Suppressor macrophage (primary cell): Measurements from ENCODE around the gene PRPH2.
"Not testable (repeated sequence)": the region's sequence is repeated elsewhere in the genome, so short reads cannot be mapped to it uniquely, and the experiment has no call there.

Experiments
- DNase-seq, 4 experiments: peaks; one replicate each; pipeline ENCODE4 v3.0.0-alpha.2; 2020 to 2022

Gene PRPH2

GRCh38 chr6:42740725-42741124, 18.3 kb upstream of the PRPH2 start:
- no peak for DNase-seq

- no peak for DNase-seq
These were observed 13.6 kb upstream of the PRPH2 start for GRCh38 chr6:42735976-42736375.

- DNase-seq, result peak in 1 of 4 experiments; percentile 8
These were observed 11.6 kb upstream of the PRPH2 start for GRCh38 chr6:42733867-42734481.

GRCh38 chr6:42729731-42730130, 7.3 kb upstream of the PRPH2 start:
- DNase-seq, result no peak

- DNase-seq, result no peak
These were observed 5.2 kb upstream of the PRPH2 start for GRCh38 chr6:42727627-42728026.

- DNase-seq, result peak in 3 of 4 experiments; percentile 10 to 29 (median 20)
These were observed 4.8 kb upstream of the PRPH2 start for GRCh38 chr6:42727087-42727611.

- peak; percentile 87 to 92 (median 90) for DNase-seq
These were observed 4.2 kb upstream of the PRPH2 start for GRCh38 chr6:42726485-42727086.

- peak in 1 of 4 experiments; percentile 6 for DNase-seq
These were observed 3.6 kb upstream of the PRPH2 start for GRCh38 chr6:42726026-42726425.

GRCh38 chr6:42724825-42725224, 2.4 kb upstream of the PRPH2 start:
- DNase-seq, result no peak

- no peak for DNase-seq
These were observed 1.7 kb downstream of the PRPH2 start for GRCh38 chr6:42720739-42721138.

GRCh38 chr6:42715871-42716270, 6.5 kb downstream of the PRPH2 start:
- DNase-seq, result no peak

- DNase-seq, result no peak
These were observed 8.2 kb downstream of the PRPH2 start for GRCh38 chr6:42714098-42714761.

GRCh38 chr6:42711930-42712329, 10.5 kb downstream of the PRPH2 start:
- DNase-seq, result no peak

GRCh38 chr6:42710316-42710715, 12.1 kb downstream of the PRPH2 start:
- no peak for DNase-seq

GRCh38 chr6:42709871-42710270, 12.5 kb downstream of the PRPH2 start:
- DNase-seq, result no peak

- no peak for DNase-seq
These were observed 14.3 kb downstream of the PRPH2 start for GRCh38 chr6:42708096-42708495.

GRCh38 chr6:42707595-42707994, 14.8 kb downstream of the PRPH2 start:
- DNase-seq, result no peak

GRCh38 chr6:42704937-42705374, 17.4 kb downstream of the PRPH2 start:
- DNase-seq, result no peak

GRCh38 chr6:42704251-42704936, 18.0 kb downstream of the PRPH2 start:
- DNase-seq, result no peak

- not testable (repeated sequence) for DNase-seq
These were observed 19.6 kb downstream of the PRPH2 start for GRCh38 chr6:42702786-42703185.

- no peak for DNase-seq
These were observed 20.2 kb downstream of the PRPH2 start for GRCh38 chr6:42702200-42702599.

- no peak for DNase-seq
These were observed 24.2 kb downstream of the PRPH2 start for GRCh38 chr6:42698217-42698616.

GRCh38 chr6:42697268-42697655, 25.1 kb downstream of the PRPH2 start:
- no peak for DNase-seq
